GM10266 (cell line): ENCODE data around the gene CTNNA3.

Source experiments
- DNase-seq: peaks from one replicate; pipeline ENCODE4 v3.0.0; 2012; ENCODE audit errors: extremely low spot score
- TF ChIP-seq, protein P1 (sequence below): IDR thresholded peaks from 2 replicates; pipeline ENCODE4 v1.5.1; 2012; ENCODE audit warnings: mild to moderate bottlenecking, low read depth; ENCODE audit not compliant: control insufficient read depth, insufficient read depth; ENCODE audit errors: missing control alignments

CTNNA3 gene

DNA sequence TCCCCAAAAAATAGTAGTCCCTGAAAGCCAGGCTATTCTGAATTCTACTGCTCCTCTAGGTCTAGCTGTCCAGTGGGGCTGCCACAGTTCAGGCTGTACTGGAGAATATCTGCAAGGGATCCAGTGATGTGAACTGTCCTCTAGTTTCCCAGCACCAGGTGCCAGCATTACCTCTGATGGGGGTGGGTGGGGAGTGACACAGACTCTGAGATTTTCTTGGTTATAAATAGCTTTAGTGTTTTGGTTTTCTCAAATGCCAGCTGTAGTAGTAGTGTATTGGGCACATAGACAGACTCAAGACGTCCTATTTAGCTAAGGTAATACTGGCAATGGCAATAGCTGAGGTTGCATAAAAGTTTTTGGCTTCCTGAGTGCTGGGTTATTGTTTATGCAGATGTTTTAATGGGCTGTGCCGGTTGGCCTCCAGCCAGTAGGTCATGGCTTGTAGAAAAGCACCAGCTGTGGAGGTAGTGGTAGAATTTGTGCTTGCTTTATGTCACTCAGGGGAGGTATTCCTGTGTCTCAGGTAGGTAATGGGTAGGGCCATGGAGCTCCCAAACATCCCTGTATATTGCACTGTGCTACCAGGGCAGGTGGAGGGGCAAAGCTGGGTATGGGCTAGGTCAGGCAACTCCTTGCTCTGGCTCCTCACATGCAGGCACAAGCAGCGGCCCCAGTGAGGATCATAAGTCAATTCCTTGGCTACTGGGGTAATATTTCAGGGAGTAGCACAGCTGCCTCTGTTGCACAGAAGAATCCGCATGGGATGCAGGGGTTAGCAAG lies 1108.9 kb downstream of the CTNNA3 start:
- TF ChIP-seq, protein P1, sequence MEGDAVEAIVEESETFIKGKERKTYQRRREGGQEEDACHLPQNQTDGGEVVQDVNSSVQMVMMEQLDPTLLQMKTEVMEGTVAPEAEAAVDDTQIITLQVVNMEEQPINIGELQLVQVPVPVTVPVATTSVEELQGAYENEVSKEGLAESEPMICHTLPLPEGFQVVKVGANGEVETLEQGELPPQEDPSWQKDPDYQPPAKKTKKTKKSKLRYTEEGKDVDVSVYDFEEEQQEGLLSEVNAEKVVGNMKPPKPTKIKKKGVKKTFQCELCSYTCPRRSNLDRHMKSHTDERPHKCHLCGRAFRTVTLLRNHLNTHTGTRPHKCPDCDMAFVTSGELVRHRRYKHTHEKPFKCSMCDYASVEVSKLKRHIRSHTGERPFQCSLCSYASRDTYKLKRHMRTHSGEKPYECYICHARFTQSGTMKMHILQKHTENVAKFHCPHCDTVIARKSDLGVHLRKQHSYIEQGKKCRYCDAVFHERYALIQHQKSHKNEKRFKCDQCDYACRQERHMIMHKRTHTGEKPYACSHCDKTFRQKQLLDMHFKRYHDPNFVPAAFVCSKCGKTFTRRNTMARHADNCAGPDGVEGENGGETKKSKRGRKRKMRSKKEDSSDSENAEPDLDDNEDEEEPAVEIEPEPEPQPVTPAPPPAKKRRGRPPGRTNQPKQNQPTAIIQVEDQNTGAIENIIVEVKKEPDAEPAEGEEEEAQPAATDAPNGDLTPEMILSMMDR, result no peak
- DNase-seq, result no peak

DNA sequence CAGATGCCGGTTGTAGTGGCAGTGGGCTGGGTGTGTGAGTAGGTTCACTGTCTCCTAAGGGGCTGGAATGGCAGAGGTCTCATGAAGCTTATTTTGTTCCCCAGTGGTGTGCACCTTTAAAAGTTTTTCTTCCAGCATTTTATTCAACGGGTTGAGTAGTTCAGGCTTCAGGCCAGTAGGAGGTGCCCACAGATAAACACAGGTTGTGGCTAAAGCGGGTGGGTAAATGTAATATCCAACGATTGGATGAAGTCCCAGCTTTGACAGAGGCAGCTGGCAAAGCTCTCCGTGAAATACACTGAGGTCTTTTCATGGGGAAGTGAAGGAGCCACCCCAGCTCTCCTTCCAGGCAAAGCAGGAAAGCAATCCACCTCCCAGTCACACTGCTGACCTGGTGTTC lies 1109.9 kb downstream of the CTNNA3 start:
- TF ChIP-seq, protein P1, result no peak
- no peak for DNase-seq

DNA sequence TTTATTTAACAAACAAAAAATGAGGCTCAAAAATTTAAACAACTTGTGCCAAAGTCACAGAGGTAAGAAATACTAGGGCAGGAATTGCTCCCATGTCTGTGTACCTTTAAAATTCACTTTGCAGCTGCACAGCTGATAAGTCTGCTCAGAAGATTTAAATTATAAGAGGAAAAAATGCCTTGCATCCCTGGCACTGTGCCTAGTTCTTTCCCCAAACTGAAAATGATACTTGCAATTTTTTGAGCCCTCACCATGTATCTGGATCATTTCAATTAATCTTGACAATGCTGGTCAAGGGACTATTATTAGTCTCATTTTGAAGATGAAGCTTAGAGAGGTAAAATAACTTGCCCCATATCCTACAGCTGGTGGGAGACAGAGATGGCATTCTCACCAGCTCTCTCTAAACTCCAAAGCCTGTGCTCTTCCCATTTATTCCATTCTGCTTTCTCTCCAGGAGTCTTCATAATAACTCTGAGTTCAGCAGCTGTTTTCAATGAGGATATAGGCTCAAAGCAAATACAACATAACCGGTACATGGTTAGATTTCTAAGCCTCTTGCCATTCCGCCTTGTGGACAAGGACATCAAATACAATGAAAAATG lies 1120.6 kb downstream of the CTNNA3 start:
- DNase-seq, result no peak
- TF ChIP-seq, protein P1, result no peak

DNA sequence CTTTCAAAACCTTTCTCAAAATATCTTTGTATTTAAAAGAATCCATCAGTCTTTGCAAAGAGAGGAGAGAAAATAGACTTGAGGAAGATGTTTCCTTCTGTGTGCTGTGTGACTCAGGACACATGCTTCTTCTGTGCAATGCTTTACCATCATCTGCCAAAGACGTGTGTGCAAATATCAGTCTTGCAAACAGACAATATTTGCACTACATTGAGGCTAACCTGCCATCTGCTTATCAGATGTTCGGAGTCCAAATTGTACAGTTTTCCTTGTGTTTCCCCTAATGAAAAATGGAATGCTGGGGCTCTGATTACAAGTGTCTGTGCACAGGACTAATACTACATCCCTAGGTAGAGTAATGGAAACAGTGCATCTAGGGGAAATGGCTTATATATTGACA lies 1123.3 kb downstream of the CTNNA3 start:
- TF ChIP-seq, protein P1, result no peak
- no peak for DNase-seq

DNA sequence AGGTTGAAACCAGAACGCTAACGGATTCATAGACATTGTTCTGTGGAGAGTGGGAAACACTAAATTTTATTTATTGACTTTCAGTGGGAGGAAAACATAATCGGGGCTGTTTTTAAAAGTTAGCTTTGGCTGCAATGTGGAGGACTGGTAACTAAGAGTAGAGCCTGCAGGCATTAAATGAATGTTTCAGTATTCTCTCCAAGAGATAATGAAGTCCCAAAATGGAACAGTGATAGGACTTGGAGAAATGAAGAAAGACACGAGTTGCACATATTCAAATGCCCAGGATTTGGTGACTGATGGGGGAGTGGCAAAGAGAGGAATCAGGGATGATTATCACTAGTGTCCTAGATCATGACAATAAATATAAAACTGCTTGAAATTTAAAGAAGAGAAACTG lies 1130.0 kb downstream of the CTNNA3 start:
- TF ChIP-seq, protein P1, result no peak
- no peak for DNase-seq

DNA sequence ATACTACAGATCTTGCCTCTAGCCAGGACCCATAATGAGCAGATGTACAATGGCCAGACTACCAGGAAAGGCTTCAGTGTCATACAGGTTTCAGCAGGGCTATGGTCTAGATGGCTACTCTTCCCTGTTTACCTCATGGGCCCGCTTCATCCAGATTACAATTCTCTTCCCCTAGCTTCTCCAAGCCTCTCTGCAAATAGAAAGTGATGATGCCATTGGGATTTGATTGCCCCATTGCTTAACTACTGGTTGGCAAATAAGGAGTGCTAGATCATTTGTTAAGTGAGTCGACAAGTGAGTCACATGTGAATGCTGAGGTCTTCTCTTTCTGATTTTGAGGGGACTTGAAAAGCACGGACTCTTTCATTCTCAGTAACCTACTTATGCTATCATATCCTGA lies 1131.7 kb downstream of the CTNNA3 start:
- TF ChIP-seq, protein P1, result no peak
- DNase-seq, result no peak

DNA sequence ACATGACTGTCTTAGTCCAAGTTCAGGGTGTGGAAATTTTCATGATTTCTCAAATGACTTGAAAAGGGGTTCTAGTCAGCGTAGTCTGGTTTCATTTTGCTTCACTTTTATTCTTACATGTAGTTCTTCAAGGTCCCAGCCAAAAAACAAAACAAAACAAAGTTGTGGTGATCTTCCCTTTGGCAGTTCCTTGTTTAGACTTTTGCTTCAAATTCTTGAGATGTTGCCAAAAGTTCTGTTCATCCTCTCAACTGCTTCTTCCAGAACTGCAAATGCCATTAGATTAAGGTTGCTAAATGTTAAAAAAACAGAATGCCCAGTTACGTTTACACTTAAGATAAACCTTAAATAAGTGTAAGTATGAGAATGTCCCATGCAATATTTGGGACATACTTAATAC lies 1140.9 kb downstream of the CTNNA3 start:
- TF ChIP-seq, protein P1, result no peak
- DNase-seq, result no peak
